NCI-H128 (cell line): Measurements from ENCODE around the gene NR2F6.
"Not testable (repeated sequence)": the region's sequence is repeated elsewhere in the genome, so short reads cannot be mapped to it uniquely, and the experiment has no call there.

ENCODE experiments used
- DNase-seq: peaks from one replicate; lab custom pipeline; 2025; ENCODE audit not compliant: unreplicated experiment; lab: John Stamatoyannopoulos, UW

NR2F6 gene

GRCh38 chr19:17213334-17213733, 32.4 kb downstream of the NR2F6 start:
- no peak for DNase-seq

GRCh38 chr19:17211547-17212446, 33.9 kb downstream of the NR2F6 start:
- no peak for DNase-seq

DNA sequence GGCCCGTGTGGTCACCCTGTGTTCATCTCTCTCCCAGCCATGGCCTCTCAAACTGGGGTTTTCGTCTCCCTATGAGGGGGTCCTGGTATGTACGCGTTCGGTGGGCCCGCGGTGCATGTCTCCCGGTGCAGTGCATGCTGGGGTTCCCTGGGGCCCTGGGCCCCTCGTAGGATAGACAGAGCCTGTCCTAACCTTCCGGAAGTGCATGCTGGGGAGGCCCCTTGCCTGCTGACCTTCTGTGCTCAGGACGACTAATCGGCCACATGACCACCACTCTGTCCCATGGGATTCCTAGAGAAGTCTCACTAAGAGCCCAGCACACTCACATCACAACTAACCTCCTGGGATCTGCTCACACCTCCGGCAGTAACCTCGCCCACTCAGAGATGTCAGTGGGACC, 35.4 kb downstream of the NR2F6 start:
- DNase-seq, result no peak

DNA sequence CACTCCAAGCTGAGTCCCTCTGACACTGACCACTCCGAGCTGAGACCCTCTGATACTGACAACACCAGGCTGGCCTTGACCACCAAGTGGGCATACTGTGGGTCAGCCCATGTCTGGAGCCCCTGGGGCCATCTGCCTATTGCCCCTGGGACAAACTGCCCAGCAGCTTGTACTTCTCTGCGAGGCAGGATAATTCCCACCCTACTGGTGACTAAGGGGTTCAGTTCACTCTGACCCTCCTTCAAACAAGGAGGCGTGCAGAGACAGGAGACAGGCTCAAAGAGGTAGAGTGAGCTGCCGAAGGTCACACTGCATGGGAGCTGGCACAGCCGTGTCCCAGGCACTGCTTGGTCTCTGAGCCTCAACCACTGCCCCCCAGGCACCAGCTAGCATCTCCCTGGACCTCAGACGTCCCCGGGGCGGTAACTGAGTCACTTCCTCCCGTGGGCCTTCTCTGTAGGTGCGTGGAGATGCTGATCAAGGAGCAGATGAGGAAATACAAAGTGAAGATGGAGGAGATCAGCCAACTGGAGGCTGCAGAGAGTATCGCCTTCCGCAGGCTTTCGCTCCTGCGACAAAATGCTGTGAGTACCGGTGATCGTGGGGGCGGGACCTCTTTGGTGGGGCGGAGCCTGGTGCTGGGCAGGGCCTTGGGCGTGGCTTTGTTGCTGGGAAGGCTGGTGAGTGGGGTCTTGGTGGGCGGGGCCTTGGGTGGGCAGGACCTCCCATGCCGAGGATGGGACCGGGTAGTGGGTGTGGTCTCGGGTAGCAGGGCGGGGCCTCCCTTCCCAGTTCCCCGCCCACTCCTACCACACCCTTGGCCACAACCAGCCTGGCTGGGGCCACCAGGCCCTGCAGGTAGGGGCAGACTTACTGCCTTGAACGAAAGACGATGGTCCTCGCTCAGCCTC, 36.3 kb downstream of the NR2F6 start:
- DNase-seq, result no peak

DNA sequence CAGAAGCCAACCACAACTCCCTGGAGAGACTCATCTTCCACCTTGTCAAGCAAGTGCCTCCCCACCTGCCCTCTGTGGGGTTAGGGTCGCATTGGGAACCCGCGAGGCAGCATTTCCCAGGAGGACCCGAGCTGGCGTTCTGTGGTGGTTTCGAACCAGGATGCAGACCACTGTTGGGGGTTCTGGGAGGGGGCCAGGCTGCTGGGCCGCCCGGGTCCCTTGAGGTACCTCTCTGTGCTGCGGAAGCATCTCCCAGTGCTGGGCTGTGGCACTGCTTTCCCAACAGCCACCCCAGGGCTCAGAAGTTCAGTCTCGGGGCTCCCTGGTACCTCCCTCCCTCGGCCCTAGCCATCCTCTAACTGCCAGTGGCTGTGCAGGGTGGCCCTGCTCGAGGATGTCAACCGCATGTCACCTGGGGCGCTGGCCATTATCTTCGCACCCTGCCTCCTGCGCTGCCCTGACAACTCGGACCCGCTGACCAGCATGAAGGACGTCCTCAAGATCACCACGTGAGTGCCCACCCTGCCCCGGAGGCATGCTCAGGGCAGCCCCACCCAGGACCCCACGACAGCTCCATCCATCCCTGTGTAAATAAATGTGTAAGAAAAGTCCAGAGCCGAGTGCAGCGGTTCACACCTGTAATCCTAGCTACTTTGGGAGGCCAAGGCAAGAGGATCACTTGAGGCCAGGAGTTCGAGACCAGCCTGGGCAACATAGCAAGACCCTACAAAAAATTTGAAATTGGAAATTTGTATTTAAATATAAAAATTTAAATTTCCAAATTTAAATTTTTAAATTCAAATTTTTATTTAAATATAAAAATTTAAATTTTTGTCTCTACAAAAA, 38.8 kb downstream of the NR2F6 start:
- no peak for DNase-seq

DNA sequence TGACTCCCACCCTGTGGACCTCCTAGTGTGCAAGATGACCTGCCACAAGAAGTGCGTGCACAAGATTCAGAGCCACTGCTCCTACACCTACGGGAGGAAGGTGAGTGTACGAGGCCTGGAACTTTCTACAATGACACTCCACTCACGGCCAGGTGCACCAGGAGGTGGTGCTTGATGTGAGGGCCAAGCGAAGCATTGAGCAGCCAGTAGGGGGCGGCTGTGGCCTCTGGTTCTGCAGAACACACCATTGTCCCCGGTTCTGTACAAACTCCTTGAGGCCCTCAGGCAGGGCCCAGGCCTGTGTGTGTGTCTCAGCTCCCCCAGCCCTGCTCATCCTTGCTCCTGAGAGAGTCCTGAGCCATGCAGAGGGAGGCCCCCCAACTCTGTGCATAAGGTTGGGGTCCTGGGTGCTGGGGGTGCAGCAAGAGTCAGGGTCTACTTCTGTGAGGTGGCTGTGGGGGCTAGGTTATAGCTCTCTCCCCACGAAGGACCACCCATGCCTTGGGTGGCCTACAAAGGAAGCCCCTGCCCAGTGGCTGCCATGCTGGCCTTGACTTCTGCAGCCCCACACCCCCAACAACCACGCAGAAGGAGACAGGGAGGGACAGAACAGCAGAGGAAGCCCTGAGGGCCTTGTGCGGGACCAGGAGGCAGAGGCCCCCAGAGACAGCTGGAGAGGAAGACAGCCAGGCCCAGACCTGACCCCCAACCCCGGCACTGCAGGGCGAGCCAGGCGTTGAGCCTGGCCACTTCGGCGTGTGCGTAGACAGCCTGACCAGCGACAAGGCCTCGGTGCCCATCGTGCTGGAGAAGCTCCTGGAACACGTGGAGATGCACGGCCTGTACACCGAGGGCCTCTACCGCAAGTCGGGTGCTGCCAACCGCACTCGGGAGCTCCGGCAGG, 40.2 kb downstream of the NR2F6 start:
- DNase-seq, result no peak

DNA sequence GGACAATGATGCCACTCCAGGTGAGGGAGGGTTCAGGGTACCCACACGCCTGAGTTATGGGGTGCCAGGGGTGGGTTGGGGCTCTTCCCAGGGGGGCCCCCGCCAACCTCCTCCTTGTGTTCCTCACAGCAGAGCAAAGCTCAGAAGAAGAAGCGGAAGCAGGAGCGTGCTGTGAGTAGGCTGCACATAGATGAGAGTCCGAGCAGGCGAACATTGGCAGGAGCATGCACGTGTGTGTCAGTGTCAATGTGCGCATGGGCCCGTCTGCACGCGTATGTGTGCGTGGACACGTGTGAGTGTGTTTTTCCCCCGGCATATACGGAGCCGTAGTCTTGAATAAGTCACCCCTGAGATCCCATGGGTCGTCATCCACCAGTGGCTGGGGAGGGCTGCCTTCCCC, 43.0 kb downstream of the NR2F6 start:
- no peak for DNase-seq

GRCh38 chr19:17202249-17202648, 43.5 kb downstream of the NR2F6 start:
- DNase-seq, result no peak

DNA sequence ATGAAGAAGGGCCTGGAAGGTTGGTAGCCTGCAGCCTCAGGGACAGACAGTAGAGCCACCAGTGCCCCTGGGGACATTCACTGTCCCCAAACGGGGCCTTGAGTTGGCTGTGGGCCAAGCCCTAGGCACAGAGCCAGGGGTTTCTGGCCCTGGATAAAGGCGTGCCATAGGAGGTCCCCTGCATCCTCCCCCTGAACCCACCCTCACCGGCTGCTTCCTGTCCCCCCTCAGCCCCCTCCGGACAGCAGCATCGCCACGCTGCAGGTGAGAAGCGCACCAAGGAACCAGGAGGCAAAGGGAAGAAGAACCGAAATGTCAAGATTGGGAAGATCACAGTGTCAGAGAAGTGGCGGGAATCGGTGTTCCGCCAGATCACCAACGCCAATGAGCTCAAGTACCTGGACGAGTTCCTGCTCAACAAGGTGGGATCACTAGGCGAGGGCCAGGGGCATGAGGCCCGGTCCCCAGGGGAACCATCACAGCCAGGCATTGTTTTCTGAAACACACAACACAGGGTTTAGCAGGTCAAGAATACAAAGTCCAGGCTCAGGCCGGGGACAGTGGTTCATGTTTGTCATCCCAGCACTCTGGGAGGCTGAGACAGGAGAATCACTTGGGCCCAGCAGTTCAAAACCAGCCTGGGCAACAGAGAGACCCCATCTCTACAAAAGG, 45.2 kb downstream of the NR2F6 start:
- no peak for DNase-seq

GRCh38 chr19:17197666-17198065, 48.1 kb downstream of the NR2F6 start:
- DNase-seq, result no peak

GRCh38 chr19:17196610-17197009, 49.1 kb downstream of the NR2F6 start:
- DNase-seq, result no peak

DNA sequence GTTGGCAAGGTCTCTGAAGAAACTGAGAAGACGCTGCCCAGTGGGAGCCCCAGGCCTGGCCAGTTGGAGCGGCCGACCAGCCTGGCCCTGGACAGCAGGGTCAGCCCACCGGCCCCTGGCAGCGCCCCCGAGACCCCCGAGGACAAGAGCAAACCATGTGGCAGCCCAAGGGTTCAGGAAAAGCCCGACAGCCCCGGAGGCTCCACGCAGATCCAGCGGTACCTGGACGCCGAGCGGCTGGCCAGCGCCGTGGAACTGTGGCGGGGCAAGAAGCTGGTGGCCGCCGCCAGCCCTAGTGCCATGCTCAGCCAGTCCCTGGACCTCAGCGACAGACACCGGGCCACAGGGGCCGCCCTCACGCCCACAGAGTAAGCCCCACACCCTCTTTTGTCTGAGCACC, 50.6 kb downstream of the NR2F6 start:
- DNase-seq, result no peak

GRCh38 chr19:17194608-17195007, 51.1 kb downstream of the NR2F6 start:
- DNase-seq, result no peak

- no peak for DNase-seq
Measured at GRCh38 chr19:17192751-17193150, 53.0 kb downstream of the NR2F6 start.

DNA sequence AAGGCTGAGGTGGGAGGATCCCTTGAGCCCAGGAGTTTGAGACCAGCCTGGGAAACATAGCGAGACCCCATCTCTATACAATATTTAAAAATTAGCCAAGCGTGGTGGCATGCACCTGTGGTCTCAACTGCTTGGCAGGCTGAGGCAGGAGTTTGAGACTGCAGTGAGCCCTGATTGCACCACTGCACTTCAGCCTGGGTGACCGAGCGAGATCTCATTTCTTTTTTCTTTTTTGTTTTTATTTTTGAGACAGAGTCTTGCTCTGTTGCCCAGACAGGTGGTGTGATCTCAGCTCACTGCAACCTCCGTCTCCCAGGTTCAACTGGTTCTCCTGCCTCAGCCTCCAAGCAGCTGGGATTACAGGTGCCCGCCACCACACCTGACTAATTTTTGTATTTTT, 54.0 kb downstream of the NR2F6 start:
- DNase-seq, result not testable (repeated sequence)

GRCh38 chr19:17185590-17185989, 60.1 kb downstream of the NR2F6 start:
- DNase-seq, result no peak

GRCh38 chr19:17184371-17184841, 61.3 kb downstream of the NR2F6 start:
- no peak for DNase-seq

- DNase-seq, result no peak
Measured at GRCh38 chr19:17183858-17184321, 61.8 kb downstream of the NR2F6 start.

DNA sequence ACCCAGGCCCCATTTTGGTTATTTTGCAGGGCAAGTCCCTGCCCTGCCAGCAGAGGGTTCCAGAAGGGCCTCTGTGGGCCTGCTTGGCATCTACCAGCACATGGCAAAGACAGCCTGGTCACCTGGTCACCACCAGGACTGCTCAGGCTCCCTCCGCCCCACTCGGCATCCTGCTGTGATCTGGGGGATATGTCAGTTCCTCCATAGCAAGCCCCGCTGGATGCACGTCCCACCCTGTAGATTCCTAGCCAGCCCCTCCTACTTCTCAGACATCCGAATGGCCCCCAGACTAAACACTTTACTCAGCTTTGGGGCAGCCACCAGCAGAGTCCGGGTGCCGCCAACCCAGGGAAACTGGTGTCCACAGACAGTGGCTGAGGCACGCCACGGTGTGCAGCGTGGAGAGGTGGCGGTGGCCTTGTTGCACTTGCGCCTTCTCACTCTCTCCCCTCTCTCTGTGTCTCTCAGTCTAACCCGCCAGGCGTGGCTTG, 62.4 kb downstream of the NR2F6 start:
- DNase-seq, result no peak
